IMR-90 (cell line): ENCODE measurements around the gene LDAF1. TPM values are rescaled to one million over a fixed set of nuclear protein-coding genes. Genes with fewer than 3 reads are reported as not detected.

Experiments
- ATAC-seq: fragments of 200-7000 bp; cut with Tn5 transposase; 2 replicates; pipeline ENCODE4 v1.9.1; 2020; ENCODE audit warnings: low read depth, mild to moderate bottlenecking, moderate library complexity
- BruUV-seq: library from RNA; stranded (reverse); fragments of 400-500 nt; replicated peaks from 2 replicates; lab custom pipeline; 2021; lab: Mats Ljungman, UMichigan
- CTCF ChIA-PET: fragments of 300-600 bp; formaldehyde crosslinking; extraction: SDS; loops from one replicate; lab custom pipeline; 2021; ENCODE audit warnings: antibody characterized with exemption; lab: Yijun Ruan, JAX
- POLR2A ChIA-PET: fragments of 300-600 bp; sonication (Branson Sonifier 250); formaldehyde crosslinking; loops from one replicate; lab custom pipeline; 2022; ENCODE audit warnings: antibody characterized with exemption; ENCODE audit not compliant: unreplicated experiment; lab: Charles Lee
- DNase-seq: peaks from one replicate; pipeline ENCODE4 v3.0.0; 2013
- H2AFZ ChIP-seq: replicated peaks from 2 replicates; pipeline ENCODE3; 2013; ENCODE audit warnings: low read length, mild to moderate bottlenecking; ENCODE audit not compliant: poor library complexity
- H2AK5ac ChIP-seq: 2 replicates; pipeline ENCODE4 v1.6.1; 2013; ENCODE audit warnings: low read depth, low read length, inconsistent platforms
- H2AK9ac ChIP-seq: replicated peaks from 2 replicates; pipeline ENCODE3; 2013; ENCODE audit warnings: mild to moderate bottlenecking, low read depth, low read length, moderate library complexity; ENCODE audit not compliant: poor library complexity
- H2BK120ac ChIP-seq: 2 replicates; pipeline ENCODE4 v1.6.1; 2013; ENCODE audit warnings: low read depth, low read length, inconsistent platforms
- H2BK15ac ChIP-seq: 3 replicates; pipeline ENCODE4 v1.6.1; 2013; ENCODE audit warnings: low read depth, low read length, inconsistent platforms
- H2BK20ac ChIP-seq: 2 replicates; pipeline ENCODE4 v1.6.1; 2013; ENCODE audit warnings: low read depth, mild to moderate bottlenecking, inconsistent platforms, low read length, moderate library complexity
- H2BK5ac ChIP-seq: 2 replicates; pipeline ENCODE4 v1.6.1; 2013; ENCODE audit warnings: mild to moderate bottlenecking, low read depth, low read length, inconsistent platforms; ENCODE audit not compliant: poor library complexity, severe bottlenecking
- H3K14ac ChIP-seq: replicated peaks from 2 replicates; pipeline ENCODE4 v1.6.1; 2013; ENCODE audit warnings: low read depth, low read length, inconsistent platforms
- H3K18ac ChIP-seq: 2 replicates; pipeline ENCODE4 v1.6.1; 2013; ENCODE audit warnings: low read depth, low read length, control low read depth
- H3K23ac ChIP-seq: 2 replicates; pipeline ENCODE4 v1.6.1; 2013; ENCODE audit warnings: low read depth, low read length, inconsistent platforms
- H3K27ac ChIP-seq: 2 replicates; pipeline ENCODE4 v1.5.1; 2013; ENCODE audit warnings: mild to moderate bottlenecking, control low read depth, low read length; ENCODE audit not compliant: insufficient read depth
- H3K27me3 ChIP-seq: 2 replicates; pipeline ENCODE4 v1.6.1; 2013; ENCODE audit warnings: low read length; ENCODE audit not compliant: control insufficient read depth, insufficient read depth
- H3K36me3 ChIP-seq: 2 replicates; pipeline ENCODE4 v1.6.1; 2013; ENCODE audit warnings: low read length, mixed read lengths; ENCODE audit not compliant: control insufficient read depth, insufficient read depth
- H3K4ac ChIP-seq: 2 replicates; pipeline ENCODE4 v1.6.1; 2013; ENCODE audit warnings: low read depth, low read length, inconsistent platforms
- H3K4me1 ChIP-seq: 2 replicates; pipeline ENCODE4 v1.6.1; 2013; ENCODE audit warnings: low read length, mixed read lengths; ENCODE audit not compliant: control insufficient read depth, insufficient read depth
- H3K4me2 ChIP-seq: 2 replicates; pipeline ENCODE4 v1.6.1; 2013; ENCODE audit warnings: low read depth, mild to moderate bottlenecking, control low read depth, low read length, moderate library complexity
- H3K4me3 ChIP-seq: 2 replicates; pipeline ENCODE4 v1.5.1; 2013; ENCODE audit warnings: low read depth, mild to moderate bottlenecking, control low read depth, low read length, moderate library complexity; ENCODE audit not compliant: insufficient read depth
- H3K56ac ChIP-seq: 2 replicates; pipeline ENCODE4 v1.6.1; 2013; ENCODE audit warnings: low read length, inconsistent platforms; ENCODE audit not compliant: insufficient read depth; ENCODE audit errors: extremely low read depth
- H3K79me1 ChIP-seq, 2 experiments: 2 replicates each; pipeline ENCODE4 v1.6.1; 2013; ENCODE audit warnings: low read length in 2 of 2, inconsistent platforms in 1 of 2, low read depth in 1 of 2
- H3K9ac ChIP-seq: 2 replicates; pipeline ENCODE4 v1.6.1; 2013; ENCODE audit warnings: low read depth, low read length, control low read depth
- H3K9me1 ChIP-seq: 2 replicates; pipeline ENCODE4 v1.6.1; 2013; ENCODE audit warnings: low read length, inconsistent platforms; ENCODE audit not compliant: insufficient read depth
- H3K9me3 ChIP-seq: 2 replicates; pipeline ENCODE4 v1.6.1; 2013; ENCODE audit warnings: low read length; ENCODE audit not compliant: control insufficient read depth, insufficient read depth
- H4K20me1 ChIP-seq: 2 replicates; pipeline ENCODE4 v1.6.1; 2013; ENCODE audit warnings: low read length, inconsistent platforms; ENCODE audit not compliant: insufficient read depth
- H4K5ac ChIP-seq: 2 replicates; pipeline ENCODE4 v1.6.1; 2013; ENCODE audit warnings: mild to moderate bottlenecking, low read depth, low read length, control low read depth
- H4K8ac ChIP-seq, 2 experiments: 2 replicates each; pipeline ENCODE4 v1.6.1; 2013; ENCODE audit warnings: low read depth in 2 of 2, low read length in 2 of 2, control low read depth in 1 of 2, inconsistent platforms in 1 of 2
- H4K91ac ChIP-seq: 2 replicates; pipeline ENCODE4 v1.6.1; 2013; ENCODE audit warnings: low read depth, low read length, inconsistent platforms; ENCODE audit not compliant: insufficient read depth
- CEBPB ChIP-seq: IDR thresholded peaks from 2 replicates; pipeline ENCODE4 v1.6.1; 2012; ENCODE audit warnings: low read depth, low read length, improper control_type of control experiment
- MAFK ChIP-seq: IDR thresholded peaks from 2 replicates; pipeline ENCODE4 v1.6.1; 2012; ENCODE audit warnings: low read depth, low read length, improper control_type of control experiment
- WGBS, 2 experiments: methylation state at CpG; one replicate each; pipeline versions ENCODE4 v1.1.5 to v1.1.7; 2013; ENCODE audit warnings: missing lambda C conversion rate in 2 of 2; ENCODE audit not compliant: insufficient read length in 1 of 2; ENCODE audit errors: extremely low coverage in 2 of 2; 5-methylcytosine and 5-hydroxymethylcytosine counted together
- dilution Hi-C: fragments of 300-500 bp; cut with HindIII; formaldehyde crosslinking; loops from one replicate; pipeline ENCODE4 v1.14.3; 2018; ENCODE audit warnings: low sequenced_read_pairs; ENCODE audit not compliant: unreplicated experiment
- in situ Hi-C: fragments of 300-500 bp; cut with MboI; formaldehyde crosslinking; loops from 3 replicates; pipeline ENCODE4 v1.14.3; 2019; ENCODE audit warnings: low sequenced_read_pairs, inconsistent platforms, mixed read lengths
- intact Hi-C: fragments of 100-400 bp; cut with micrococcal nuclease; formaldehyde crosslinking; loops from 2 replicates; pipeline ENCODE4 v1.10.0; 2022
- polyA plus RNA-seq, 3 experiments: library from polyadenylated mRNA; depleted of rRNA; stranded (reverse); fragments of >200 nt; gene quantifications; 2 replicates each; pipeline ENCODE4 v1.2.3, GENCODE V29; 2012; ENCODE audit warnings: low replicate concordance in 1 of 3
- total RNA-seq: library from RNA; depleted of rRNA; stranded (reverse); fragments of >200 nt; gene quantifications from 2 replicates; pipeline ENCODE4 v1.2.3, GENCODE V29; 2012

LDAF1 gene
- total and polyA plus RNA-seq, 2 of the 4 experiments (the other 2 are of a cell fraction): 21.0 to 62.2 TPM

DNA sequence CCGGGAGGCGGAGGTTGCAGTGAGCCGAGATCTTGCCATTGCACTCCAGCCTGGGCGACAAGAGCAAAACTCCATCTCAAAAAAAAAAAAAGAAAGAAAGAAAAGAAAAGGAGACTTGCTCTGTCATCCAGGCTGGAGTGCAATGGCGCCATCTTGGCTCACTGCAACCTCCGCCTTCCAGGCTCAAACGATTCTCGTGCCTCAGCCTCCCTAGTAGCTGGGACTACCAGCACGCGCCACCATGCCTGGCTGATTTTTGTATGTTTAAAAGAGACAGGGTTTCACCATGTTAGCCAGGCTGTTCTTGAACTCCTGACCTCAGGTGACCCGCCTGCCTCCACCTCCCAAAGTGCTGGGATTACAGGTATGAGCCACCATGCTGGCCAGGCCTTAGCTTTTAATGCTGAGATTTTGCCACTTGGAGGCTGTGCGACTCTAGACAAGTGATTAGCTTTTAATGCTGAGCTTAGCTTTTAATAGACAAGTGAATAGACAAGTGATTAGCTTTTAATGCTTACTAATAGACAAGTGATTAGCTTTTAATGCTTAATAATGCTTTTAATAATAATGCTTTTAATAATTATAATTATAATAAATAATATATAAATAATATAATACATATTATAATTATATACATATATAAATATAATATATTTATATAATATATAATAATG lies 9.6 kb downstream of the LDAF1 start:
- H3K27ac ChIP-seq: no peak overlapping the region
- peaks cover 14% of the 10 kb centered on the region for H3K4me1 ChIP-seq
- peak overlapping the region; percentile 43; the same call in 1 of the 2 replicates for H3K18ac ChIP-seq
- no peak overlapping the region for H3K9ac ChIP-seq
- H3K56ac ChIP-seq: no peak overlapping the region
- no peak overlapping the region for H3K4ac ChIP-seq
- peaks cover 25% of the 10 kb centered on the region for H3K9me1 ChIP-seq
- no peaks in the 10 kb centered on the region for H3K27me3 ChIP-seq
- peak overlapping the region; percentile 31; the same call in 1 of the 2 replicates for H4K91ac ChIP-seq
- DNase-seq (no peak), ATAC-seq (no peak)
- H2BK120ac ChIP-seq: no peak overlapping the region
- no peak overlapping the region for H2AFZ ChIP-seq
- H2BK15ac ChIP-seq: no peak overlapping the region
- H2BK20ac ChIP-seq: 0 out of 2 replicates have a peak overlapping the region, but pooled peaks have one; percentile 57
- BruUV-seq: no TSS peak
- TF ChIP-seq MAFK (peak; percentile 39; the same call in 1 of the 2 replicates), CEBPB (no peak)
- no peaks in the 10 kb centered on the region for H3K9me3 ChIP-seq
- H2BK5ac ChIP-seq: peak overlapping the region; percentile 67
- H3K79me1 ChIP-seq: peaks cover 6 to 30% of the 10 kb centered on the region in 2 experiments; a peak in 3 of 4 replicates
- H3K23ac ChIP-seq: no peak overlapping the region
- no peak overlapping the region for H4K8ac ChIP-seq
- no peak overlapping the region for H3K14ac ChIP-seq
- peaks cover 17% of the 10 kb centered on the region for H4K20me1 ChIP-seq
- H3K4me3 ChIP-seq: no peak overlapping the region
- ChIA-PET CTCF (interaction anchor here (0.6 to 1.0 kb wide), 4 partner anchors 21 to 1640 kb away, joined by 3 to 4 read pairs (median 3); partner anchors contain the start of gene UQCRC2), POLR2A (no interaction called here)
- 100% methylated on average over 1 of the region's 12 CpGs; no CpG with 5 or more reads in 1 of the 2 experiments for WGBS, 2 experiments
- dilution Hi-C loops (no loop called here), intact Hi-C loops (no loop called here), in situ Hi-C loops (loop anchor here (25.0 kb wide), 1 partner anchor 1169 kb away; no protein-coding TSS in a partner anchor)
- peak overlapping the region; percentile 56; the same call in 1 of the 2 replicates for H2AK5ac ChIP-seq
- H2AK9ac ChIP-seq: no peak overlapping the region
- no peak overlapping the region for H4K5ac ChIP-seq
- H3K36me3 ChIP-seq: peaks cover 43% of the 10 kb centered on the region
- no peak overlapping the region for H3K4me2 ChIP-seq
